AML-193 (cell line): ENCODE measurements around the gene DAB2IP.
"Not testable (repeated sequence)": the region's sequence is repeated elsewhere in the genome, so short reads cannot be mapped to it uniquely, and the experiment has no call there.

Experiments used
- DNase-seq, 2 experiments: peaks; one replicate each; lab custom pipeline; 2025; lab: John Stamatoyannopoulos, UW

DAB2IP gene

DNA sequence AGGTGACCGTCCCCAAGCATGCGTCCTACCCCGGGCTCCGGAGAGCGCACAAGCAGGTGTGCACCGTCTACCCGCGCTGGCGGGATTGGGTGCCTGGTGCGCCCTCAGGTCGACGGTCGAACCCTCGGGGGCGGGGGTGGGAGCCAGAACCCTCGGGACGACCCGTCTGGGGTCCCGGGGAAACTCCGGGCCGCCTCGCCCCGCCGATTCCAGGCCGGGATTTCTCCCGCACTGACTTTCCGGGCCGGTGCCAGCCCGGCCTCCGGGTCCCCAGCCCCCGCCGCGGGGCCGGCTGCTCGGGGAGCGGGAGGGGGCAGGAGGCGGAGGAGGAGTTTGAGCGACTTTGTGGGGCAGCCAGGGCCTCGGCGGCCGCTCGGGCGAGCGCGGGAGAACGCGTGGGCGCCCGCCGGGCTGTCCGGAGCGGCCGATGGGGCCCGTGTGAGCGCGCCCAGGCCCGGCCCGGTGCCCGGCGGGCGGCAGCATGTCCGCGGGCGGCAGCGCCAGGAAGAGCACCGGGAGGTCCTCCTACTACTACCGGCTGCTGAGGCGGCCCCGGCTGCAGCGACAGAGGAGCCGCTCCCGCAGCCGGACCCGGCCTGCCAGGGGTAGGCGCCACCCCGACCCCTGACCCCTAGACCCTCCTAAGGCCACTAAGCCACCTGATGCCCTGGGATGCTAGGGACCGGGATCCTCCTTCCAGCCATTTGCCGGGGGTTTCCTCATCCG is at the start of gene DAB2IP:
TSS of gene DAB2IP (plus strand) at position 340 of the 726 bp plus-strand sequence. CDS start at position 482, 142 bp downstream.
- no peak for DNase-seq

DNA sequence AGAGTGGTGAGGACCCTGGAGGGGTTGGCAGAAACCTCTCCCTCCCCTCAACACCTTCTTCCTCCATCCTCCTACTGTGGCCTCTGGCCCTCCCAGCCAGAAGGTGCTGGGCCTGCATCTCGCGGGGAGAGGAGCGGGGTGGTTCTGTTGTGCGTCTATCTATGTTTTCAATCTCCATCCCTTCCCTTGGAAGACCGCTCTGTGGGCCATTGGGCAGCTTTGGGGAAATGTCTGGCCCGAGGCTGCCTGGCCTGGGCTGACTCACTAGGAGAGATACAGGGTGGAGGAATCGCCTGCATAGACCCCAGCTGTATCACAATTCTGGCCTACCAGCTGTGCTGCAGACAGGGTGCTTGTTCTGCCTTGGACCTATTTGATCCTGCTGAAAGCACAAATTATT is 48.4 kb upstream of the DAB2IP start:
- no peak for DNase-seq

- DNase-seq, result peak; percentile 38 to 55
These were observed 47.2 kb upstream of the DAB2IP start for GRCh38 chr9:121604242-121604641.

DNA sequence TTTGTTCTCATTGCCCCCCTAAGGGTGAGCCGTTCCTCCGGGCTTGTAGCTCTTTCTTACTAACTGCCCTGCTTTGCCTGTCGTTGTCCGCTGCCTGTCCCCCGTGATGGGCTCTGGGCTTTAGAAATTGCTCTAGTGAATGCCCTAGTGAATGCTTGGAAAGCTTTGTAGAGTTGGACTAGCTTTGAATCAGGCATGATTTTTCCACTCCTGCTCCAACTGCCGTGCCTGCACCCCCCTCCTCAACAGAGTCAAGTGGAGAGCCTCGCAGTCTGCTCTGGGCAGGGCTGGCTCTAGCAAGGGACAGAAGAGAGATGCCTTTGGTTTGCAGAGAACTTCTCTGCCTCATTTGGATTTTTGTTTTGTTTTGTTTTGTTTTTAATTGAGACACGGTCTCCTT is 46.8 kb upstream of the DAB2IP start:
- DNase-seq, result no peak

GRCh38 chr9:121607434-121608167 is 43.8 kb upstream of the DAB2IP start:
- no peak for DNase-seq

- no peak for DNase-seq
These were observed 43.1 kb upstream of the DAB2IP start for GRCh38 chr9:121608168-121608853.

- no peak for DNase-seq
These were observed 41.4 kb upstream of the DAB2IP start for GRCh38 chr9:121609822-121610637.

DNA sequence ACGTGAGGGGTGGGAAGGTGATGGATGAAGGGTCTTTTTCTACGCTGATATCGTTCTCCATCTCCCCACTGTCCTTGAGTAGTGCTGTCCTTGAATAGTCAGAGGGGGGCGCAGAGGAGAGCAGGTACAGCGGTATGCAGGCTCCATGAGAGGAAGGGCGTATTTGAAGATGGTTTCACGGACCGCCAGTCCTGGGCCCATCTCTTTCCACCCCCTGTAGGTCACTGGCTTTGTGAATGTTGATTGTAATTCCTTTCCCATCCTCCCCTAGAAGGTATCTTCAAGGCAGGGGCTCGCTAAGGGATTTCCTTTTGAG is 40.8 kb upstream of the DAB2IP start:
- DNase-seq, result no peak

GRCh38 chr9:121612511-121612998 is 38.9 kb upstream of the DAB2IP start:
- no peak for DNase-seq

DNA sequence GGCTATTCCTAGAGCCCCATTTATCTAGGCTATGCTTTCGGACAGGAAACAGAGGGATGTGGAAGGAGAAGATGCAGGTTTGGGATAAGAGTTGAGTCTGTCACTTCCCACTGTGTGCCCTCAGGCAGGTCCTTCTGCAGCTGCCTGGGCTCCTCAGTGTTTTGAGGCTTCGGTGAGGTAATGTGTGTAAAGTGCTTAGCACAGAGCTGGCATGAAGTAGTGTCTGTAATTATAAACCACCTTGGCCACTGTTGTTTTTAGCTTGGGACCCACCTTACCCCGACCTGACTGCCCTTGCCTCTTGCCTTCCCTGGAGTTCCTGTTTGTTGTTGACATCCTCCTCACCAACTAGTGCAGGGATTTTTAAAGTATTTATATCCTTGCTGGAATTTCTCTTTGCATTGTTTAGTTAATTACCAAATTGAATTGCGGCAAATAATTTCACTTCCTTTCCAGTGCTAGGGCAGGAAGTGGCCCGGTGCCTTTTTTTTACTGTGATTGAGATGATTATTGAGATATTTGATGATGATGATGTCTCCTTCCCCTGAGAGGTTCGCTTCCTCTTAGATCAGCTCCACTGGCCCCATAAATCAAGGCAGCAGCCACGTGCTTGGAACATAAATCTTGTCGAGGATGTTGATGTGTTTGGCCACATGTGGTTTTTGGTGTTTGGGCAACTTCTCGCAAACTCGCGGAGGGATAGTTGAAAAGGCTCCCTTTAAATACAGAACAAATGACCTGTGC is 38.3 kb upstream of the DAB2IP start:
- DNase-seq, result no peak

DNA sequence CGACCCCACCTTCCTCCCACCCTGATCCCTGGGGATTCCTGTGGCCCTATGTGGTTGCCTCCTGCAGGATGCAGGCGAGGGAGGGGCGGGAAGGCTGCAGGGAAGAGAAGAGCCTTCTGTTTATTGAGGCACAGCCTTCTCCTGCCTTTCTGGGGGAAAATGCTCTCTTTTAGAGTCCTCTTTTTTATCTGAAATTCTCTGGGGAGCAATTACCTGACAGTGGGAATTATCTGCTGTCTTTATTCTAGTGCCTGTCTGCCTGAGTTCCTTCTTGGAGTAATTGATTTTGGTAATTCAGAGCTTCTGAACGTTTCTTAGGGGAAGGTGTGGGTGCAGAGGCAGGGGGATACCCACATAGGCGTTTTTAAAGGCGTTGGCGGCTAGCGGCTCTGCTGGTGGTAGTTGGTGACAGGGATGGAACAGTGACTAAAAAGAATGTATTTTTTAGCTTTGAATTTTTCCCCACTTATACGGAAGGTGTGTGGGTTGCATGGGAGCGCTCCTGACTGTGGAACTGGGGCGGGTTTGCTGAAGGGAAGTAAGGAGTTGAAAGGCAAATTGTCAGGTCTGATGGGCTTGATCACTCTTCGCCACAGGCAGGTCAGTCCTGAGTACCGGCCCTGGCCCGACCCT is 35.2 kb upstream of the DAB2IP start:
- no peak for DNase-seq

DNA sequence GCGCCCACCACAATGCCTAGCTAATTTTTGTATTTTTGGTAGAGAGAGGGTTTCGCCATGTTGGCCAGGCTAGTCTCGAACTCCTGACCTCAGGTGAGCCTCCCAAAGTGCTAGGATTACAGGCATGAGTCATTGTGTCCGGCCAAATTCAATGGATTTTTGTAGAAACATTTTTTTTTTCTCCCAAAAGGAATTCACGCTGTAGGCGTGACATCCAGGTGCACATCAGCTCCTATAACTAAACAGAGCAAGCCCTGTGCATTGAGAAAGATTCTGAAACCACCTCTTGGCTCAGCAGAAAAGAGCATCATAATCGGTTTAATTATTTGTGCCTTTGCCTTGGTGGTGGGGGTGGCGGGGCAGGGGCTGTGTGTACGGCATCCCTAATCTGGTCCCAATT is 32.9 kb upstream of the DAB2IP start:
- DNase-seq, result no peak

GRCh38 chr9:121618910-121619309 is 32.5 kb upstream of the DAB2IP start:
- DNase-seq, result not testable (repeated sequence)

- no peak for DNase-seq
These were observed 31.7 kb upstream of the DAB2IP start for GRCh38 chr9:121619545-121620324.

DNA sequence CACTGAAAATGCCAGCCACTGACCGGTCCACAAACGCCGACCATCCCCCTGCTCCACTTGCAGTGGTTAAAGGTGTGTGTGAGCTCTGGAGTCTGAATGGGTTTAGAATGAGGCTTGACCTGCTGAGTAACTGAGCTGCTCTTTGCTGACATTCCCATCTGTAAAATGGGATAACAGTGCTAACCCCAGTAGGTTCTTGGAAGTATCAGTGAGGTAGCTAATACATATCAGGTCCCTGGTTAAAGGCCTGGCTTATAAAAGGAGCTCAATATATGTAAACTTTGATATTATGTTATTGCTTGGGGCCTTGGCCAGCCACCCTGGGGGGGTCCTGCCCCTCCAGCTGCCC is 31.1 kb upstream of the DAB2IP start:
- no peak for DNase-seq

- DNase-seq, result peak; percentile 4 to 5
These were observed 30.5 kb upstream of the DAB2IP start for GRCh38 chr9:121620777-121621449.

DNA sequence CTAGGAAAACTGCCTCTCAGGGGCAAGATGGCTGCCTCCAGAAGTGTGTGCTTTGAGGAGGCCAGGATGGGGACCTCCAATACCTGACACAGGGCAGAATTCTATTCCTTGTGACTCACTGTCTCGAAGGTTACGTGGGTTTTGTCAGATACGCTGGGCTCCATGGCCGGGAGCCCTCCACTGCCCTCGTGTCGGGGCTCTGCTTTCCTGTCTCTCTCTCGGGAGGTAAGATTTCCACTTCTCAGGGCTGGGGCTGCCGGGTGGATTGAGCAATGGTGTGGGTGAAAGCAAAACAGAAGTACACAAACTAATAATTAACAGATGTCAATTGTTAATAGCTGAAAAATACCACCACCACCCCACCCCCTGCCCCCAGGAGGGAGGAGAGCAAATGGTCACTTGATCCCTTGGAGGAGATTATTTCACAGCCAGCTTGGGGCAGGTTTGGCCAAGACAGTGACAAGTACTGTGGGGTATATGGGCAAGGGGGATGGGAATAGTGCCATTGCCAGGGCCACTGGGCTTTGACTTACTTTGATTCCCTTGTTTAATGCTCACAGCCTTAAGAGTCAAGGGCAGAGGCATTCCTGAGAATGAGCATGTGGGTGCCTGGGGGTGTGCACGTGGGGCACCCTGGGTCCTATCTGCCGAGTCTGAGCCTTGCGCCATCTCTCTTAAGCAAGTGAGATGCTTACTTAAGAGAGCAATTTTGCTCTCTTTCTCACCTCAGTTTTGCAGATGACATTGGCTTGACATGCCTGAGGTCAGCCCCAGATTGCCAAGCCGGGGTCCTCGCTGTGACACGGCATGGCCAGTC is 28.8 kb upstream of the DAB2IP start:
- DNase-seq, result peak; percentile 14 to 27

DNA sequence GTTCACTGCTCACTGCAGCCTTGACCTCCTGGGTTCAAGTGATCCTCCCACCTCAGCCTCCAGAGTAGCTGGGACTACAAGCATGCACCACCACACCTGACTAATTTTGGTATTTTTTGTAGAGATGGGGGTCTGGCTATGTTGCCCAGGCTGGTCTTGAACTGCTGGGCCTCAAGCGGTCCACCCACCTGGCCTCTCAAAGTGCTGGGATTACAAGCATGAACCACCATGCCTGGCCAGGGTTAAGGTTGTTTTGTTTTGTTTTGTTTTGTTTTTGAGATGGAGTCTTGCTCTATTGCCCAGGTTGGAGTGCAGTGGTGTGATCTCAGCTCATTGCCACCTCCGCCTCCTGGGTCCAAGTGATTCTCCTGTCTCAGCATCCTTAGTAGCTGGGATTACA is 28.0 kb upstream of the DAB2IP start:
- not testable (repeated sequence) for DNase-seq

DNA sequence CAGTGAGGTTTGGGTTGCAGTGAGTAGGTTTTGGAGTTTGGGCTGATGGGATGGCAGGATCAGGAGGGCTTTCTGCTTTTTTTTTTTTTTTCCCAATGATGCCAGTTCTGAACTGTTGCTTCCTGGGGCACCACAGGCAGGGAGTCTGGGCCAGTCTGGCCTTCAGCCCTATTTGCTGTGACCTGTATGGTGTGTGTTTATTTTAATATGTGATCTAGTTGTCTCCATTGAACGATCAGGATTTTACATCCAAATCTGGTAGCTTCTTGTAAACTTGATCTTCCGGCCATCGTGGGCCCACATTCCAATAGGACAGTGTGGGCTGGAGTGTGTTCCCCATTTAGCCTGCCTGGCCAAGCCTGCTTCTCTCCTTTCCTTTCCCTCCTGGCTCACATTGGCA is 25.8 kb upstream of the DAB2IP start:
- no peak for DNase-seq
